ENCODE results near the gene PTPRCAP. TPM values are rescaled to one million over a fixed set of nuclear protein-coding genes. Genes with fewer than 3 reads are reported as not detected.
"Not testable (repeated sequence)": the region's sequence is repeated elsewhere in the genome, so short reads cannot be mapped to it uniquely, and the experiment has no call there.

PTPRCAP gene
- total RNA-seq, 1 experiment from 2014 or later = 0.15 TPM

DNA sequence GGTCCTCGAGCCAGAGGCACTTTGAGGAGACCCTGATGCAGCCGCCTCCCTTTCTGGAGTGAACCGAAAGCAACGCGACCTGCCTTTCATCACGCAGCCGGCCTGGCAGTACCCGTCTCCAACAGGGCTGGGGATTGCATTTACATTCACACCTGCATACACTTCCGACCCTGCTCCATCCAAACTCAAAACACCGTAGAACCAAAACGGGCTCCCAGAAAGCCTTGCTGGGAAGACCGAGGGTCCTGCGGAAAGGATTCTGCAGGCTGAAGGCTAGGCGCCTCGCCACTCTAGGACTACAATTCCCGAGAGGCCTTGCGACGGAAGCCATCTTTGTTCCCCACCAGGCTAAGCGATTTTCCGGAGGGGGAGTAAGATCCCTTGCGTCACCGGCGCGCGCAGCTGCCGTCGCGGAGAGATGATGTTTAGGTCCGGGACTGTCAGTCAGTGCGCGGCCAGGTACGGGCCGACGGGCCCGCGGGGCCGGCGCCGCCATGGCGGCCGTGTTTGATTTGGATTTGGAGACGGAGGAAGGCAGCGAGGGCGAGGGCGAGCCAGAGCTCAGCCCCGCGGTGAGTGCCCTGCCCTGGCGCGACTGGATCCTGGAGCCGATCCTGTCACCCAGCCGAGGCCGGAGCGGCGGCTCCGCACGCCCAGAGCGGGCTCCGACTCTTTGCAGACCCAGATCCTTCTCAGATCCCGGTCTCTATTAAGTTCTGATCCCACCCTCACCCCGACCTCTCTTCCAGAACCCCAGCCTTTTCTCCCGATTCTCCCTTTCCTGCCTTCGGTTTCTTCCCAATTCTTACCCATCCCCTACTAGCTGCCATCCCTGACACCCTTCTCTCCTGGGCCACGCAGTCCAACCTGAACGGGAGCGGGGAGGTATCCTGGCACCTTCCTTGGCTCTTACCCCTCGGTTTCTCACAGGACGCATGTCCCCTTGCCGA lies 9.2 kb downstream of the PTPRCAP start, which contains the start of gene RPS6KB2:
TSS of gene RPS6KB2 (plus strand) at position 443 of the 950 bp plus-strand sequence. CDS start at position 495, 52 bp downstream.
- Histone ChIP-seq H2AFZ (ENCODE audit: low read length) (peak within 1 kb of the TSS; percentile 94), H3K4me1 (ENCODE audit: insufficient read depth, low read length) (peaks cover 10% of the 10 kb centered on the region), H3F3A (ENCODE audit: low read length, unreplicated experiment) (no peaks in the 10 kb centered on the region), H3K27ac (ENCODE audit: low read length) (peak within 1 kb of the TSS; percentile 18), H3K4me3 (ENCODE audit: low read length) (peak within 1 kb of the TSS; percentile 96), H3K9me2 (replicated peaks; ENCODE audit: low read length) (no peaks in the 10 kb centered on the region), H4K20me1 (ENCODE audit: low read length) (no peaks in the 10 kb centered on the region), H3K36me3 (ENCODE audit: low read depth, low read length) (peaks cover 29% of the 10 kb centered on the region), H3K9me3 (ENCODE audit: low read length) (no peaks in the 10 kb centered on the region), H3K9ac (ENCODE audit: low read length) (peak within 1 kb of the TSS; percentile 95), H3K27me3 (ENCODE audit: low read length) (no peaks in the 10 kb centered on the region), H3K4me2 (ENCODE audit: low read length) (peak within 1 kb of the TSS; percentile 94), H3K79me2 (ENCODE audit: low read length) (peaks cover 34% of the 10 kb centered on the region)
- ChIA-PET CTCF (no interaction called here), POLR2A (ENCODE audit: unreplicated experiment) (no interaction called here)
- DNase-seq (peak; percentile 99), ATAC-seq (peak; percentile 87)
- BruUV-seq (replicated peaks) = no TSS peak
- intact Hi-C loops (cut with micrococcal nuclease) = loop anchor here (2.0 to 5.0 kb wide), 4 partner anchors 14 to 79 kb away; partner anchors contain the start of genes CDK2AP2, CORO1B, PITPNM1 and TMEM134
- TF ChIP-seq, protein P1, sequence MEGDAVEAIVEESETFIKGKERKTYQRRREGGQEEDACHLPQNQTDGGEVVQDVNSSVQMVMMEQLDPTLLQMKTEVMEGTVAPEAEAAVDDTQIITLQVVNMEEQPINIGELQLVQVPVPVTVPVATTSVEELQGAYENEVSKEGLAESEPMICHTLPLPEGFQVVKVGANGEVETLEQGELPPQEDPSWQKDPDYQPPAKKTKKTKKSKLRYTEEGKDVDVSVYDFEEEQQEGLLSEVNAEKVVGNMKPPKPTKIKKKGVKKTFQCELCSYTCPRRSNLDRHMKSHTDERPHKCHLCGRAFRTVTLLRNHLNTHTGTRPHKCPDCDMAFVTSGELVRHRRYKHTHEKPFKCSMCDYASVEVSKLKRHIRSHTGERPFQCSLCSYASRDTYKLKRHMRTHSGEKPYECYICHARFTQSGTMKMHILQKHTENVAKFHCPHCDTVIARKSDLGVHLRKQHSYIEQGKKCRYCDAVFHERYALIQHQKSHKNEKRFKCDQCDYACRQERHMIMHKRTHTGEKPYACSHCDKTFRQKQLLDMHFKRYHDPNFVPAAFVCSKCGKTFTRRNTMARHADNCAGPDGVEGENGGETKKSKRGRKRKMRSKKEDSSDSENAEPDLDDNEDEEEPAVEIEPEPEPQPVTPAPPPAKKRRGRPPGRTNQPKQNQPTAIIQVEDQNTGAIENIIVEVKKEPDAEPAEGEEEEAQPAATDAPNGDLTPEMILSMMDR (conservative IDR thresholded peaks at IDR 0.05; ENCODE audit: low read depth, low read length) = no peak
- TF ChIP-seq EZH2phosphoT487 (IDR thresholded peaks at IDR 0.05; ENCODE audit: borderline replicate concordance, low read length) (no peak), EZH2 (IDR thresholded peaks at IDR 0.05; ENCODE audit: low read length, unreplicated experiment) (no peak)

DNA sequence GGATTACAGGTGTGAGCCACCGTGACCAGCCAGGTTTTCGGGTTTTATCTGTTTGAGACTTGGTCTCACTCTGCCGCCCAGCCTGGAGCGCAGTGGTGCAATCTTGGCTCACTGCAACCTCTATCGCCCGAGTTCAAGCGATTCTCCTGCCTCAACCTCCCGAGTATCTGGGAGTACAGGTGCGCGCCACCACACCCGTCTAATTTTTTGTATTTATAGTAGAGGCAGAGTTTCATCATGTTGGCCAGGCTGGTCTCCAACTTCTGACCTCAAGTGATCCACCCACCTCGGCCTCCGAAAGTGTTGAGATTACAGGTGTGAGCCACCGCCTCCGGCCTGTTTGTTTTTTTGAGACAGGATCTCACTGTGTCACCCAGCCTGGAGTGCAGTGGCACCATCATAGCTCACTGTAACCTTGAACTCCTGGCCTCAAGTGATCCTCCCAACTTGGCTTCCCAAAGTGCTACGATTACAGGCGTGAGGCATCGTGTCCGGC lies 10.1 kb downstream of the PTPRCAP start:
- CTCF ChIA-PET = not testable (repeated sequence)

DNA sequence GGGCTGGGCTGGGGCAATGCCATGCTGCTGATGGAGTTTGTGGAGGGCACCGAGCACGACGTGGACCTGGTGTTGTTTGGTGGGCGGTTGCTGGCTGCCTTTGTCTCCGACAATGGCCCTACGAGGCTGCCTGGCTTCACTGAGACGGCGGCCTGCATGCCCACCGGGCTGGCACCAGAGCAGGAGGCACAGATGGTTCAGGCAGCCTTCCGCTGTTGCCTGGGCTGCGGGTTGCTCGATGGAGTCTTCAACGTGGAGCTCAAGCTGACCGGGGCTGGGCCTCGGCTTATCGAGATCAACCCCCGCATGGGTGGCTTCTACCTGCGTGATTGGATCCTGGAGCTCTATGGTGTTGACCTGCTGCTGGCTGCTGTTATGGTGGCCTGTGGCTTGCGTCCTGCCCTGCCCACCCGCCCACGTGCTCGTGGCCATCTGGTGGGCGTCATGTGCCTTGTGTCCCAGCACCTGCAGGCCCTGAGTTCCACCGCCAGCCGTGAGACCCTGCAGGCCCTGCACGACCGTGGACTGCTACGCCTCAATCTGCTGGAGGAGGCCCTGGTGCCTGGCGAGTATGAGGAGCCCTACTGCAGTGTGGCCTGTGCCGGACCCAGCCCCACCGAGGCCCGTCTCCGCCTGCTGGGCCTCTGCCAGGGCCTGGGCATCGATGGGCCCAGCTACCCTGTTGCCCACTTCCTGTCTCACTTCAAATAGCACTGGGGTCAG lies 13.4 kb downstream of the PTPRCAP start:
- Histone ChIP-seq H3F3A (ENCODE audit: low read length, unreplicated experiment) (no peaks in the 10 kb centered on the region), H2AFZ (ENCODE audit: low read length) (no peak overlapping the region), H4K20me1 (ENCODE audit: low read length) (no peaks in the 10 kb centered on the region), H3K9me2 (replicated peaks; ENCODE audit: low read length) (no peaks in the 10 kb centered on the region), H3K4me3 (ENCODE audit: low read length) (no peak overlapping the region), H3K36me3 (ENCODE audit: low read depth, low read length) (no peaks in the 10 kb centered on the region), H3K4me1 (ENCODE audit: insufficient read depth, low read length) (peaks cover 13% of the 10 kb centered on the region; the same call in 1 of the 2 replicates), H3K27me3 (ENCODE audit: low read length) (no peaks in the 10 kb centered on the region), H3K27ac (ENCODE audit: low read length) (no peak overlapping the region), H3K79me2 (ENCODE audit: low read length) (peaks cover 8% of the 10 kb centered on the region), H3K9me3 (ENCODE audit: low read length) (no peaks in the 10 kb centered on the region), H3K9ac (ENCODE audit: low read length) (no peak overlapping the region), H3K4me2 (ENCODE audit: low read length) (no peak overlapping the region)
- CTCF ChIA-PET = no interaction called here
- ATAC-seq (no peak), DNase-seq (no peak)
- no peak for TF ChIP-seq EZH2 (IDR thresholded peaks at IDR 0.05; ENCODE audit: low read length, unreplicated experiment)
- TF ChIP-seq, protein P1 (conservative IDR thresholded peaks at IDR 0.05; ENCODE audit: low read depth, low read length) = no peak
- TF ChIP-seq EZH2phosphoT487 (IDR thresholded peaks at IDR 0.05; ENCODE audit: borderline replicate concordance, low read length) = no peak
- BruUV-seq (replicated peaks) = no TSS peak
- POLR2A ChIA-PET (ENCODE audit: unreplicated experiment) = interaction anchor here (0.7 kb wide), 1 partner anchor 1102 kb away, joined by 4 read pairs; no protein-coding TSS in a partner anchor
- intact Hi-C loops (cut with micrococcal nuclease) = no loop called here

More for the DNA sequence above, 10.1 kb downstream of the PTPRCAP start:
- Histone ChIP-seq H3K36me3 (ENCODE audit: low read depth, low read length) (peaks cover 20% of the 10 kb centered on the region), H3K9ac (ENCODE audit: low read length) (peak overlapping the region; percentile 95; the same call in 1 of the 2 replicates), H3K4me1 (ENCODE audit: insufficient read depth, low read length) (peaks cover 17% of the 10 kb centered on the region), H2AFZ (ENCODE audit: low read length) (peak overlapping the region; percentile 94), H3K4me3 (ENCODE audit: low read length) (peak overlapping the region; percentile 96), H3K79me2 (ENCODE audit: low read length) (peaks cover 34% of the 10 kb centered on the region), H3K4me2 (ENCODE audit: low read length) (peak overlapping the region; percentile 94)
- POLR2A ChIA-PET (ENCODE audit: unreplicated experiment); H3K9me2 ChIP-seq (replicated peaks; ENCODE audit: low read length); H3K27me3 ChIP-seq (ENCODE audit: low read length); DNase-seq; BruUV-seq (replicated peaks); ATAC-seq; H3K27ac ChIP-seq (ENCODE audit: low read length); H3F3A ChIP-seq (ENCODE audit: low read length, unreplicated experiment); H4K20me1 ChIP-seq (ENCODE audit: low read length); H3K9me3 ChIP-seq (ENCODE audit: low read length): not testable (repeated sequence)
- intact Hi-C loops (cut with micrococcal nuclease) = loop anchor here (5.0 kb wide), 2 partner anchors 40 to 80 kb away; partner anchors contain the start of genes CDK2AP2, PITPNM1 and TMEM134
